Measurements from ENCODE around the gene TMEFF2.

TMEFF2 gene

GRCh38 chr2:192004188-192004963 lies 190.4 kb downstream of the TMEFF2 start:
- Histone ChIP-seq H3K27ac (no peak overlapping the region), H3K4me2 (ENCODE audit: low read length) (no peak overlapping the region)

GRCh38 chr2:192002418-192002817 lies 192.3 kb downstream of the TMEFF2 start:
- no peak overlapping the region for H2AFZ ChIP-seq
- no peak overlapping the region for H3K27ac ChIP-seq
- H3K9ac ChIP-seq: no peak overlapping the region
- H3K27me3 ChIP-seq (ENCODE audit: control insufficient read depth, insufficient read depth, low read length): no peaks in the 10 kb centered on the region
- H3K9me3 ChIP-seq (ENCODE audit: control insufficient read depth, low read length): no peaks in the 10 kb centered on the region
- no peak overlapping the region for H3K4me2 ChIP-seq (ENCODE audit: low read length)
- H3K36me3 ChIP-seq (ENCODE audit: control insufficient read depth, insufficient read depth, low read length): no peaks in the 10 kb centered on the region
- no peaks in the 10 kb centered on the region for H3K79me2 ChIP-seq
- H3K4me1 ChIP-seq: no peaks in the 10 kb centered on the region
- H3K4me3 ChIP-seq (ENCODE audit: low read depth, low read length): no peak overlapping the region
- TF ChIP-seq, protein P1, sequence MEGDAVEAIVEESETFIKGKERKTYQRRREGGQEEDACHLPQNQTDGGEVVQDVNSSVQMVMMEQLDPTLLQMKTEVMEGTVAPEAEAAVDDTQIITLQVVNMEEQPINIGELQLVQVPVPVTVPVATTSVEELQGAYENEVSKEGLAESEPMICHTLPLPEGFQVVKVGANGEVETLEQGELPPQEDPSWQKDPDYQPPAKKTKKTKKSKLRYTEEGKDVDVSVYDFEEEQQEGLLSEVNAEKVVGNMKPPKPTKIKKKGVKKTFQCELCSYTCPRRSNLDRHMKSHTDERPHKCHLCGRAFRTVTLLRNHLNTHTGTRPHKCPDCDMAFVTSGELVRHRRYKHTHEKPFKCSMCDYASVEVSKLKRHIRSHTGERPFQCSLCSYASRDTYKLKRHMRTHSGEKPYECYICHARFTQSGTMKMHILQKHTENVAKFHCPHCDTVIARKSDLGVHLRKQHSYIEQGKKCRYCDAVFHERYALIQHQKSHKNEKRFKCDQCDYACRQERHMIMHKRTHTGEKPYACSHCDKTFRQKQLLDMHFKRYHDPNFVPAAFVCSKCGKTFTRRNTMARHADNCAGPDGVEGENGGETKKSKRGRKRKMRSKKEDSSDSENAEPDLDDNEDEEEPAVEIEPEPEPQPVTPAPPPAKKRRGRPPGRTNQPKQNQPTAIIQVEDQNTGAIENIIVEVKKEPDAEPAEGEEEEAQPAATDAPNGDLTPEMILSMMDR (IDR thresholded peaks at IDR 0.05): no peak

More at GRCh38 chr2:192004188-192004963, 190.4 kb downstream of the TMEFF2 start:
- Histone ChIP-seq H3K9ac (no peak overlapping the region), H3K36me3 (ENCODE audit: control insufficient read depth, insufficient read depth, low read length) (no peaks in the 10 kb centered on the region), H2AFZ (no peak overlapping the region), H3K9me3 (ENCODE audit: control insufficient read depth, low read length) (no peaks in the 10 kb centered on the region), H3K79me2 (no peaks in the 10 kb centered on the region), H3K27me3 (ENCODE audit: control insufficient read depth, insufficient read depth, low read length) (no peaks in the 10 kb centered on the region), H3K4me1 (no peaks in the 10 kb centered on the region), H3K4me3 (ENCODE audit: low read depth, low read length) (no peak overlapping the region)
- TF ChIP-seq, protein P1 (IDR thresholded peaks at IDR 0.05): no peak

DNA sequence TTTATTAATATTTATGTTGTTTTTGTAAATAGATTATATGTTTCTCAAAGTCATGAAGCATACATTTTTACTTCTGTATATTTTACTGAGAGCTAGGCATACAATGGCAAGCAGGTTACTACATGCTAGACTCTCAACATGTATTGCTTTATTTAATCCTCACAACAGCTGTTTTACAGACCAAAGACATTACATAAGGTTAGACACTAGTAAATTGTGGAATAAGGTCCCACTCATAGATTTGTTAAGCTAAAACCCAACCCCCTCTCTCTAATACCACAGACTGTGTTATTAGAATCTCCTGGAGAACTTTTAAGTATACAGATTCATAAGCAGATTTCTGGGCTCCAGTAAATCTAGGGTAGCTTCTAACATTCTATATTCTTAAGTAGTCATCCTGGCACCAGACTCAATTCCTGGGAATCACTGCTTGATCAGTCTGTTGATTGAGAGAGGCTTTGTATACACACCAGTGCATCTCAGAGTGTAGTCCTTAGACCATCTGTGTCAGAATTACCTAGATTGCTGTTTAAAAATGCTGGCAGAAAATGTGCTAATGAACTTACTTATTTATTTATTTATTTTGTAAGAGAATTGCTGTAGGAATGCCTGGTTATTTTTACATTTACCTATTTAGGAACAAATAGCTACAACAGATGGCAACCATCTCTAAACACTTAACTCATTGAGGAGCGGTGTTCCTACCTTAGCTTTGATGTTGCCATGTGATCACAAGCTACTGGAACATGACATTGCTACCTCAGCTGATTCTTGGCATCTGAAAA lies 194.3 kb downstream of the TMEFF2 start:
- Histone ChIP-seq H3K27me3 (ENCODE audit: control insufficient read depth, insufficient read depth, low read length) (no peaks in the 10 kb centered on the region), H3K9ac (no peak overlapping the region), H3K4me1 (no peaks in the 10 kb centered on the region), H3K4me3 (ENCODE audit: low read depth, low read length) (no peak overlapping the region), H3K27ac (no peak overlapping the region), H3K79me2 (no peaks in the 10 kb centered on the region), H3K4me2 (ENCODE audit: low read length) (no peak overlapping the region), H3K9me3 (ENCODE audit: control insufficient read depth, low read length) (no peaks in the 10 kb centered on the region), H2AFZ (no peak overlapping the region), H3K36me3 (ENCODE audit: control insufficient read depth, insufficient read depth, low read length) (no peaks in the 10 kb centered on the region)
- TF ChIP-seq, protein P1 (IDR thresholded peaks at IDR 0.05): no peak

DNA sequence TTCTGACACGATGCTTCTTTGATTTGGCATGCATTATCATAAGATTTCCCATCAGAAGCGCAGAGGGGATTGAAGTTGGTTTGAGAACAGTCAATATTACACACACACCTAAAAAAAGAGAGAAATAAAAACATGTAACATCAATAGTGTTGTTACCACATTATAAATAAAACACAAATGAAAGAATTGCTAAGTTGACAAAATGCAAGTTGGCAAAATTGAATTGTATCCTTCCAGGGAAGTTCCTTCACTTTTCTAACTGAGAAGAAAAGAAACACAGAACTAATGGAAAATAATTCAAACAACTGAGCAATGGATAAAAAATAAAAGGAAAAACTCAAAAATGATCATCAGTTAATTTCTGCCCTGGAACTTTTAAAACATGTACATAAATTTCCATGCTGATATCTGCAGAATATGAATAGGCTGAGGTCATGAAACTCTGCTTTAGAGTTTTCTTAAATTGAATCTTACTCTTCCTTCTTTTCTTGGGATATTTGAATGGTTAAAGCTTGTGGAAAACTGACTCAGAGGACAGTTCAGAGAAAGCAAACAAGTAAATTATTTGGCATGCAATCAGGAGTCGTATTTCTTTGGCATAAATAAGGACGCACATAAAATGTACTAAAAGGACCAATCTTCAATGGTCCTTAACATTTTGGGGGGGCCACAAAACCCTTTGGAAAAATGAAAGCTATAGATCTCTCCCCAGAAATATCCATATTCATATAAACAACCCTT lies 195.5 kb downstream of the TMEFF2 start:
- H3K27ac ChIP-seq: no peak overlapping the region
- no peaks in the 10 kb centered on the region for H3K36me3 ChIP-seq (ENCODE audit: control insufficient read depth, insufficient read depth, low read length)
- H2AFZ ChIP-seq: no peak overlapping the region
- no peaks in the 10 kb centered on the region for H3K9me3 ChIP-seq (ENCODE audit: control insufficient read depth, low read length)
- H3K4me1 ChIP-seq: no peaks in the 10 kb centered on the region
- H3K79me2 ChIP-seq: no peaks in the 10 kb centered on the region
- no peak overlapping the region for H3K4me2 ChIP-seq (ENCODE audit: low read length)
- H3K4me3 ChIP-seq (ENCODE audit: low read depth, low read length): no peak overlapping the region
- TF ChIP-seq, protein P1 (IDR thresholded peaks at IDR 0.05): no peak
- no peak overlapping the region for H3K9ac ChIP-seq
- H3K27me3 ChIP-seq (ENCODE audit: control insufficient read depth, insufficient read depth, low read length): no peaks in the 10 kb centered on the region
